IPS DF 6.9 (cell line): ENCODE measurements around the gene GNAI2.

Experiments used
- DNase-seq: peaks from one replicate; pipeline ENCODE4 v3.0.0-alpha.2; 2013; ENCODE audit warnings: low read depth, low spot score
- H3K27ac ChIP-seq: one replicate; pipeline ENCODE4 v1.5.1; 2013; ENCODE audit warnings: low read length, control low read depth
- H3K27me3 ChIP-seq: 2 replicates; pipeline ENCODE4 v1.6.1; 2013; ENCODE audit warnings: mild to moderate bottlenecking, low read length; ENCODE audit not compliant: control insufficient read depth, insufficient read depth
- H3K36me3 ChIP-seq: 2 replicates; pipeline ENCODE4 v1.6.1; 2013; ENCODE audit warnings: low read length; ENCODE audit not compliant: control insufficient read depth, insufficient read depth
- H3K4me1 ChIP-seq: 2 replicates; pipeline ENCODE4 v1.6.1; 2013; ENCODE audit warnings: low read length; ENCODE audit not compliant: control insufficient read depth, insufficient read depth
- H3K4me3 ChIP-seq: 2 replicates; pipeline ENCODE4 v1.5.1; 2013; ENCODE audit warnings: mild to moderate bottlenecking, low read length
- H3K9me3 ChIP-seq: 2 replicates; pipeline ENCODE4 v1.6.1; 2013; ENCODE audit warnings: low read length, inconsistent platforms; ENCODE audit not compliant: control insufficient read depth, insufficient read depth
- WGBS: extraction: QIAGEN DNeasy Blood & Tissue Kit; methylation state at CpG from one replicate; pipeline ENCODE4 v1.1.7; 2013; ENCODE audit warnings: mixed read lengths, missing lambda C conversion rate; ENCODE audit not compliant: insufficient read length, insufficient coverage; 5-methylcytosine and 5-hydroxymethylcytosine counted together

The GNAI2 gene

DNA sequence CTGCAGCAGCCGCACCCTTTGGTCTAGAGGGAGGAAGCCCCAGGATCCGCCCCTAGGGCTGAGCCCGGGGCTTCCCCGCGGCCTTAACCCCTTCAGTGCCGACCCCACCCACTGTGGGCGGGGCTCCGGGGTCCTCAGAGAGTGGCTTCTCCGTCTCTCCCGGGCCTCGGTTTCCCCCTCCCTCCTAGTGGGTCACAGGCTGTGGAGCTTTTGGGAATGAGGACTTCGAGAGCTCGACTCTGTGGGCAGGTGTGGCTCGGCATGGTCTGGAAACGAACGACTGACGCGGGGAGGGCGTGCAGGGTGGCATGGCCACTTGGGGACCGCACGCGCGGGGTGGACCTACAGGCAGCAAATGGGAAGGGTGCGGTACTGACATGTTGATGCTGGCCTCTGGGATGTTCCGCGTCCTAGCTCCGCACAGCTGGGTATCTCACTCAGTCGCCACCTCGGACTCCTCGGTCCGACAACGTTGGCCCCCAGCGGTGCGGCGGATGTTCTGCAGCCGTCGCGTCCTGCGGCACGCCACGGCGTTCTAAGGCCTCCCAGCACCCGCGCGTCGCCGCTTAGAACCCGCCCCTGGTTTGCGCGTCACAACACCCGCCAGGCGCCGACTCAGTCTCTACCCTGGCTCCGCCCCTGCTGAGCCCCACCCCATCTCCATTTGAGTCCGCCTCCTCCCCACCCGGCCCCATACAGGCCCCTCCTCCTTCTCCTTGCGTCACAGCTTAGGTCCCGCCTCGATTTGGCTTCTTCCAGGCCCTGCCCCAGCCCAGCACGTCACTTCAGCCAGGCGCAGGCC is 63.0 kb downstream of the GNAI2 start, which contains the start of the genes HYAL3 and NAA80:
Gene HYAL3, minus strand, starts transcription at position 570 of the 802 bp plus-strand sequence. CDS start 3,803 bp downstream, outside the sequence.
Gene NAA80, minus strand, starts transcription at position 570 of the 802 bp plus-strand sequence. CDS start 1,942 bp downstream, outside the sequence.
- no CpG with 5 or more reads among the region's 61 CpGs for WGBS
- no peak within 1 kb of the TSS for H3K27ac ChIP-seq
- H3K4me3 ChIP-seq, result peak within 1 kb of the TSS; percentile 78
- no peak for DNase-seq
- no peaks in the 10 kb centered on the region for H3K27me3 ChIP-seq
- no peaks in the 10 kb centered on the region for H3K4me1 ChIP-seq
- H3K9me3 ChIP-seq, result no peaks in the 10 kb centered on the region
- no peaks in the 10 kb centered on the region for H3K36me3 ChIP-seq

DNA sequence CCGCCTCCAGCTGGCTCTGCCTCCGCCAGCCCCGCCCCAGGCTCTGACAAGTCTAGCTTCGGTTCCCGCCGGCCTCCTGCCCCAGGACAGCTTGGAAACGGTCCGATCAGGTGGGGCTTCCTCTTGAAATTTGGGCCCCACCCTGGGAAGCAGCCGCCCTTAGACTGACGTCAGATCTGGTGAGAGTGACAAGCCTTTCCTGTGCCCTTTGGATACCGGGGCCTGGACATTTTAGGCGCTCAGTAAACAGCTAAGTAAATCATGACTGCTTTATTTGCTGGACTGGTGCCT is 63.6 kb downstream of the GNAI2 start:
- H3K4me1 ChIP-seq, result no peaks in the 10 kb centered on the region
- H3K27ac ChIP-seq, result no peak overlapping the region
- no peaks in the 10 kb centered on the region for H3K27me3 ChIP-seq
- WGBS, result no CpG with 5 or more reads among the region's 12 CpGs
- no peaks in the 10 kb centered on the region for H3K9me3 ChIP-seq
- no peaks in the 10 kb centered on the region for H3K36me3 ChIP-seq
- no peak overlapping the region; the same call in 1 of the 2 replicates for H3K4me3 ChIP-seq
- DNase-seq, result no peak

DNA sequence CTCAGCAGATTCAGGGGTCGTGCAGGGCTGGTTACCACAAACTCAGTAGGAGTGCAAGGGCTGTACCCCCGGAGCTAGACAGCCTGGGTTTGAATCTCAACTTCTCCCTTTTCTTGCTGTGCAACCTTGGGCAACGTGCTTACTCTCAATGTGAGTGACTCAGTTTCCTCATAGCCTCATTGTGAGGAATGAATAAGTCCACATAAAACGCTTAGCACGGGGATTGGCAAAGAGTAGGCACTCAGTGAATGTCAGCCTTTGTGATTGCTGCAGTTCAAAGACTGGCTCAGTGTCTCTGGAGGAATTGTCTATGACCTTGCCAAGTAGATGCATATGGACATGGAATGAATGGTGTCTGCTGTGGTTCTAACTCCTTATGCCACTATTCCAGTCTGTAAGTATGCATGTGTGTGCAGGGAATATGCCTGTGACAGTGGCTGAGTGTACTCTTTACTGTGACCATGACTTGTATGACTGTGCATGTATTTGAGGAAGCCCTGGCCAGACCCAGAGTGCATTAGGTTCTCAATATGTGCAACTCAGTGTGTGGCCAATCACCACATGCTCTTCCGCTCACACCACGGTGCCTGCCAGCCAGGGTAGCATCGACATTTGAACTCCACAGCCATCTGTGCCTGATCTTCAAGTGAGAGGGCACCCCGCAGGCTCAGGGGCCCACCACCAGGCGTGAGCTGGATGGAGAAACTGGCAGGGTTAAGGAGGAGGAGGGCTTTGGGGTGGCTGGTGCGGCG is 64.1 kb downstream of the GNAI2 start:
- no CpG with 5 or more reads among the region's 12 CpGs for WGBS
- Histone ChIP-seq H3K27ac (no peak overlapping the region), H3K36me3 (no peaks in the 10 kb centered on the region), H3K4me1 (no peaks in the 10 kb centered on the region), H3K9me3 (no peaks in the 10 kb centered on the region), H3K4me3 (no peak overlapping the region; the same call in 1 of the 2 replicates), H3K27me3 (no peaks in the 10 kb centered on the region)
- no peak for DNase-seq

DNA sequence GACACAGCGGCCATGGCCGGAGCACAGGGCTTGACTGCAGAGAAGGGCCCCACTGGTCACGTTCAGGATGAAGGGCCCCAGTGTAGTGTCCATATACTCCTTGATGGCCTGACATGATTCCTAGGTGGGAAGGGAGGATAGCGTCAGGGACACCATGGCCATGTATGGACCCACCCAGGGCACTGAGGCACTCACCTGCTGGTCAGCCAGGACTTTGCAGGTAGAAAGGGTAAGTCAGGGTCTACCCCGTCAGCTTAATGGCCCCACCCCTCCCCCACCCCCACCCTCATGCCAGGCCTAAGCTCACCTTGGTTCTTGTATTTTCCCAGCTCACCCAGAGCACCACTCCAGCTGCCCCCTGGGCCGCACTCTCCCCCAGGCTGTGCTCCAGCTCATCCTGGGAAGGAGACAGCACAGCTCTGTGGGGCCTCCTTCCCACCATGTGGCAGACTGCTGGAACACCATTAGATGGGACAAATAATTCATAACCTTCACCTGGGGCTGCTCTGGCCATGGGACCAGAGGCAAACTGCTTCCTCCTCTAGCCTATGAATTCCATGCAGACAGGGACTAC is 64.8 kb downstream of the GNAI2 start:
- Histone ChIP-seq H3K4me1 (no peaks in the 10 kb centered on the region), H3K36me3 (no peaks in the 10 kb centered on the region), H3K4me3 (no peak overlapping the region), H3K27me3 (no peaks in the 10 kb centered on the region), H3K27ac (no peak overlapping the region), H3K9me3 (no peaks in the 10 kb centered on the region)
- no peak for DNase-seq
- WGBS, result no CpG with 5 or more reads among the region's 6 CpGs

DNA sequence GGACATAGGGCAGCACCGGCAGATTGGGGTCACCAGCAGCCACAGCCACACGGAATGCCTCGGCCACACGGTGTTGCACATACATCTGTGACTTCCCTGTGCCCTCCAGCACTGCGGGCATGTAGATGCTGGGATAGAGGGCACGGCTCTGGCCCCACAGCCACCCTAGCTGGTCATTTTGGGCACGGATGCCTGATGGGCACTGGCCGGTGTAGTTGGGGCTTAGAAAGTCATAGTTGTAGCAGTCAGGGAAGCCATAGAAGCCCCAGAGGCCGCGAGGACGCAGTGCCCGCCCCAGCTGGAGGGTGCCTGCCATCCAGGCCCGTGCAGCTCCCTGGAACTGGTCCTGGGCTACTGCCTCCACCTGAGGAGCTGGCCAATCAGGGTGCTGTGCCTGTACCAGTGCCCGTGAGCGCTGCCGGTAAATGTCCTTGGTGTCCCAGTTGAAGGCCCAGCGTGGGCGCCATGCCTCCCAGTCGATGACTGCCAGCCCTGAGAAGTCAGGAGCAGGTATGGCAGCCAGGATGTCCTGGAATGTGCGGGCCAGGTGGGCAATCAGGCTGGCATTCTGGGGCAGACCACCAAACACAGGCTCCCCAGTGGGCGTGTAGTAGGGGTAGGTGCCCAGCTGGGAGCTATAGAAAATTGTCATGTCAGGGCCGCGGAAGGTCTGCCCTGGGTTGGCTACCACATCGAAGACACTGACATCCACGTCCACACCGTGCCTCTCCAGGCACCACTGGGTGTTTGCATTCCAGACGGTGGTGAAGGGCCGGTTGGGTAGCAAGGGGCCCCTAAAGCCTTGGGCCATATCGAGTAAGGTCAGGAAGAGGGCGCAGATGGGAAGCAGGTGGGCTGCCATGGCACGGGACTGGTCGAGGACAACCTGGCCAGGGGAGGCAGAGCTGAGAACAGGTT is 66.3 kb downstream of the GNAI2 start:
- Histone ChIP-seq H3K9me3 (no peaks in the 10 kb centered on the region), H3K36me3 (no peaks in the 10 kb centered on the region), H3K4me3 (no peak overlapping the region), H3K27ac (no peak overlapping the region), H3K4me1 (no peaks in the 10 kb centered on the region), H3K27me3 (no peaks in the 10 kb centered on the region)
- WGBS, result no CpG with 5 or more reads among the region's 32 CpGs
- no peak for DNase-seq

DNA sequence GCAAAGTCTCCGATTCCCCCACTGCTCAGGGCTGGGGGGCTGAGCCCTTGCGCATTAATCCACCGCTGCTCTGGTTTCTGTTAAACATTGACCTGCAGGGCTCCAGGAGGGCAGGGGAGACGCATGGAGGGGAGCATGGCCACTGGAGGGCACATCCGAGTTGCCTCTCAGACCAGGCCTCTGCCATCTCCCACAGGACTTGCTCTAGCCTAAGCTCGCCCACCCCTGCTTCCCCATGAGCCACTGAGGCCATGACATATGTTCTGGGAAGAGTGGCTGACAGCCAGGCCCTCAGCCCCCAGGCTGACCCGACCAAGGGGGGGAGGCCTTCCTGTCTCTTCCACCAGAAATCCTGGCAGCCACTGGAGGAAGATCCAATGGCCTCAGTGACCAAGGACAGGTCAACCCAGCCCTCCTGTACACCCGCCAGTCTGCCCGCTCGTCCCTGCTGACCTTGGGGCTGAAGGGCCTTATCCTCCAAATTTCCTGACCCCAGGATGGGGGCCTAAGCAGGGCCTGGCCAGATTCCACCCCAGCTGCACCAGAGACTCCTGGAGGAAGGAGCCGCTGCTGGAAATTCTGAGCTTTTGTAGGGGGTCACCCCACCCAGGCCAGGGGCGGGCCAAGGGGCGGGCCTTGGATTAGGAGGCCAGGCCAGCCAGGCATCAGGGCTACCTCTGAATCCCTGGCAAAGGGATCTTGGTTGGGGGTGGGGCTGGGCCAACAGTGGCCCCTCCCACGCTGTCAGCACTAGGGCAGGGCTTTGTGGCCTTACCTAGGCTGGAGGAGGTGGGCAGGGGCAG is 67.2 kb downstream of the GNAI2 start, which contains the start of gene HYAL1:
Gene HYAL1, minus strand, starts transcription at position 562 of the 803 bp plus-strand sequence. CDS start 618 bp downstream, outside the sequence.
- Histone ChIP-seq H3K4me3 (no peak within 1 kb of the TSS), H3K9me3 (no peaks in the 10 kb centered on the region), H3K27me3 (no peaks in the 10 kb centered on the region), H3K27ac (no peak within 1 kb of the TSS), H3K4me1 (no peaks in the 10 kb centered on the region), H3K36me3 (no peaks in the 10 kb centered on the region)
- WGBS, result no CpG with 5 or more reads among the region's 14 CpGs
- DNase-seq, result no peak

DNA sequence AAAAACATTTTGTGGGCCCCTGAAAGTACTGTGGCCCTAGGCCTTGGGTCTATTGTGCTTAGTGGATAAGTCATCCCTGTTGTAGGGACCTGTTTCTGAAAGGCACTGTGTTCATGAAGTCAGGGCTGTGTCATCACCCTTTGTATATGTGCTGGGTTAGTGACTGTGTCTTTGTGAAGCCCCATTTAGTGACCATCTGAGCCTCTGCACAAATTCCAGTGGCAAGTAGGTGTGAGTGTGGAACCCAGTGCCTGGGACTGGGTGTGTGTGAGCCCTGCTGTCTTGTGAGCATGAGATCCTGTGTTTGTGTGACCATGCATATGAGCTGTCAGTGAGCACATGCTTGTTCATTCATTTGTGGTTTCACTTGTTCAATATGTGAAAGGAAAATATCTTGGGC is 68.6 kb downstream of the GNAI2 start:
- no peak for DNase-seq
- Histone ChIP-seq H3K9me3 (no peaks in the 10 kb centered on the region), H3K27ac (no peak overlapping the region), H3K4me3 (no peak overlapping the region), H3K4me1 (no peaks in the 10 kb centered on the region), H3K27me3 (no peaks in the 10 kb centered on the region), H3K36me3 (no peaks in the 10 kb centered on the region)
